Neutrophil (primary cell): ENCODE results near the gene CTSC.

Experiments used
- H3K27ac ChIP-seq: fragments of 200-600 bp; sonication (generic); 2 replicates; pipeline ENCODE4 v1.5.1; 2016; ENCODE audit warnings: mild to moderate bottlenecking, moderate library complexity
- H3K27me3 ChIP-seq: fragments of 200-600 bp; sonication (generic); 2 replicates; pipeline ENCODE4 v1.6.0; 2016; ENCODE audit warnings: mild to moderate bottlenecking
- H3K36me3 ChIP-seq: fragments of 200-600 bp; sonication (generic); 2 replicates; pipeline ENCODE4 v1.5.1; 2017
- H3K4me1 ChIP-seq, 2 experiments: fragments of 200-600 bp in 1 of 2; sonication (generic) in 1 of 2; 1 replicate in 1 of 2; 2 replicates in 1 of 2; pipeline versions ENCODE4 v1.5.1 to v1.6.1; 2013 to 2016; ENCODE audit warnings: low read depth in 1 of 2, low read length in 1 of 2, mild to moderate bottlenecking in 1 of 2, moderate library complexity in 1 of 2; ENCODE audit not compliant: control insufficient read depth in 1 of 2, insufficient read depth in 1 of 2
- H3K4me3 ChIP-seq, 2 experiments: fragments of 200-600 bp in 1 of 2; sonication (generic) in 1 of 2; 1 replicate in 1 of 2; 2 replicates in 1 of 2; pipeline ENCODE4 v1.5.1; 2013 to 2016; ENCODE audit warnings: low read depth in 1 of 2, low read length in 1 of 2, mild to moderate bottlenecking in 1 of 2, moderate library complexity in 1 of 2
- H3K9me3 ChIP-seq: fragments of 200-600 bp; sonication (generic); 2 replicates; pipeline ENCODE4 v1.5.1; 2016
- TF ChIP-seq, protein P1 (sequence below): fragments of 200-600 bp; sonication (generic); IDR thresholded peaks from 2 replicates; pipeline ENCODE4 v1.5.1; 2016; ENCODE audit warnings: antibody characterized with exemption

The CTSC gene

GRCh38 chr11:88303037-88303436 lies 34.5 kb downstream of the CTSC start:
- no peaks in the 10 kb centered on the region for H3K9me3 ChIP-seq
- H3K36me3 ChIP-seq: peaks cover 56% of the 10 kb centered on the region
- TF ChIP-seq, protein P1, sequence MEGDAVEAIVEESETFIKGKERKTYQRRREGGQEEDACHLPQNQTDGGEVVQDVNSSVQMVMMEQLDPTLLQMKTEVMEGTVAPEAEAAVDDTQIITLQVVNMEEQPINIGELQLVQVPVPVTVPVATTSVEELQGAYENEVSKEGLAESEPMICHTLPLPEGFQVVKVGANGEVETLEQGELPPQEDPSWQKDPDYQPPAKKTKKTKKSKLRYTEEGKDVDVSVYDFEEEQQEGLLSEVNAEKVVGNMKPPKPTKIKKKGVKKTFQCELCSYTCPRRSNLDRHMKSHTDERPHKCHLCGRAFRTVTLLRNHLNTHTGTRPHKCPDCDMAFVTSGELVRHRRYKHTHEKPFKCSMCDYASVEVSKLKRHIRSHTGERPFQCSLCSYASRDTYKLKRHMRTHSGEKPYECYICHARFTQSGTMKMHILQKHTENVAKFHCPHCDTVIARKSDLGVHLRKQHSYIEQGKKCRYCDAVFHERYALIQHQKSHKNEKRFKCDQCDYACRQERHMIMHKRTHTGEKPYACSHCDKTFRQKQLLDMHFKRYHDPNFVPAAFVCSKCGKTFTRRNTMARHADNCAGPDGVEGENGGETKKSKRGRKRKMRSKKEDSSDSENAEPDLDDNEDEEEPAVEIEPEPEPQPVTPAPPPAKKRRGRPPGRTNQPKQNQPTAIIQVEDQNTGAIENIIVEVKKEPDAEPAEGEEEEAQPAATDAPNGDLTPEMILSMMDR: no peak
- H3K27ac ChIP-seq: no peak overlapping the region
- no peak overlapping the region for H3K4me3 ChIP-seq
- no peaks in the 10 kb centered on the region for H3K27me3 ChIP-seq
- H3K4me1 ChIP-seq: no peaks in the 10 kb centered on the region

DNA sequence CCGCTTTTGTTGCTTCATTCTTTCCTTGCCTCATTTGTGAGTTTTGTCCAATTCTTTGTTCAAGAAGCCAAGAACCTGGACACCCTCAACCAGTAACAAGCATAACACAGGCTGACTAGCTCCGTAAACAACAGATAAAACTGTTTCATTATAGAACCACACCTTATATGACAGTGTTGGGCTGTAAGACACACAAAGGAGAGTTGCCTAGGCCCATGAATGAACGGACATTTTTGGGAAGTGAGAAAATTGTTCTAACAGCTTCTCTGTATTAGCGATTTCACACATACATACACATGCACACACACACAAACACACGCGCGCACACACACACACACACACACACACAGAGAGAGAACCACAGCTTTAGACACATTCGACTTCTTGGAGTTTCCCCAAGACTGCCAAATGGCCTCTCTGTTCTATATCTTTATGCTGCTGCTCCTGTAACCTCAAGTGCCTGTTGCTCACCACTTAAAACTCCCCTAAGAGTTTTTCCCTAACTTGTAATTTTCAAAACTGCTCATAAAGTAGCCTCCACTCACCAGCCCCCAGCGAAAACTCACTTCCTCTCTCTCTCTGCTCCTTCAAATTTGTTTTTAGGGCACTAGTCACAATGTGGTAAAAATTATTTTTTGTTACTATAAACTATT lies 35.9 kb downstream of the CTSC start:
- H3K36me3 ChIP-seq: peaks cover 57% of the 10 kb centered on the region
- no peaks in the 10 kb centered on the region for H3K4me1 ChIP-seq
- no peak overlapping the region for H3K4me3 ChIP-seq
- H3K27me3 ChIP-seq: no peaks in the 10 kb centered on the region
- no peak overlapping the region for H3K27ac ChIP-seq
- no peaks in the 10 kb centered on the region for H3K9me3 ChIP-seq
- TF ChIP-seq, protein P1: no peak

DNA sequence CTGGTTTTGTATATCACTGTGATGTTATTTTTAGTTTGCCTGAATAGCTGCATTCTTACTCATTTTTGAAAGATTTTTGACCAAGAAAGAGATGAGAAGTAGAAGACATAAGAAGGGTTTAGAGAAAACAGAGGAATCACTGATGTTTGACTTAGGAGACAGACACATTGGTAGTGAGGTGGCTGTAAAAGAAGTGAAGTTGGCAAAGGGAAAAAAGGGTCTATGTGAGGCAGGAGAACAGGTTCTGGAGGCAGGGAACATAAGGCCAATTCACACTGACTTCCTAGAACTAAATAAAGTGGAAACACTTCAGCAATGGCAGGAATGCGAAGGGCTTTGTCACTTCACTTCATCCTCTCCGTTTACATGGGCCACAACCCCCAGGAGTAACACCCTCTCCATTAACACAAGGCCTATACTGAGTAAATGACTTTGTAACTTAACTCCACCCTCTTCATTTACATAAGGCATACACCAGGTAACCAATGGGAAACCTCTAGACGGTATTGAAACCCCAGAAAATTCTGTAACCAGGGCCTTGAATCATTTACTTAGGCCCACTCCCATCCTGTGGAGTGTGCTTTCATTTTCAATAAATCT lies 36.5 kb downstream of the CTSC start:
- Histone ChIP-seq H3K27me3 (no peaks in the 10 kb centered on the region), H3K4me3 (no peak overlapping the region), H3K36me3 (peaks cover 57% of the 10 kb centered on the region), H3K27ac (no peak overlapping the region), H3K4me1 (no peaks in the 10 kb centered on the region), H3K9me3 (no peaks in the 10 kb centered on the region)
- TF ChIP-seq, protein P1: no peak

DNA sequence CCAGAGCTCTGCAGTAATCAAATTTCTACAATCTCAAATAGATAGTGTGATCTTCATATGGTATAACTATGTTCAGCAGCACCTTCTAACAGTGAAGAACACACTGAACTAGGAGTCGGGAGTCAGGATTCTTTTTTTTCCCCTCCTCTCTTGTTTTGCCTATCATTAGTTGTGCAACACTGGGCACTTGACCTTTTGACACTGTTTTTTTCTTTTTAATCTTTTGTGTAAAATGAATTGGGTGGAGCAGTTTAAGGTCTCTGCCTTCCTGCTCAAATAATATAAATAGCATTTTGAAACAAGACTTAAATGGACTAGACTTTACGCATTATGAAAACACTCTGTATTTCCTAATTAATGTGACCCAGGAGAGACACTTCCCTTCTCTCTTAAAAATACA lies 39.7 kb downstream of the CTSC start:
- Histone ChIP-seq H3K27me3 (no peaks in the 10 kb centered on the region), H3K27ac (no peak overlapping the region), H3K9me3 (no peaks in the 10 kb centered on the region), H3K4me3 (no peak overlapping the region), H3K36me3 (peaks cover 65% of the 10 kb centered on the region), H3K4me1 (no peaks in the 10 kb centered on the region)
- TF ChIP-seq, protein P1: no peak

DNA sequence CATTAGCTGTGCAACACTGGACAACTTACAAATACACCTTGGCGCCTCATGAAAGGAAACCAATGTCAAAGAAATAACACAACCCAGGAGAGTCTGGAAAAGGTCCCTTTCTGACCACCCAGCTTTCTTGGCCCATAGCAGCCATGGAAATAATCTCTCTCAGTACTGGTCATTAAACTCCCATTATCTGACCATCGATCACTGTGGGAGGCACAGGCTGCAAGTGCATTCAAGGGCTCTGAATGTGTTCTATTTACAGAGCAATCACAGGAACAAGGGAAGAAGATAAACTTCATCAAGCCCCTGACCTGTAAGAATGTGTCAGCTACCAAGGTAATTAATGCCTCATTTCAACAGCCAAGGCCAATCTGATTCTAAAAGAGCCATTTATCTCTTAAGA lies 40.1 kb downstream of the CTSC start:
- no peaks in the 10 kb centered on the region for H3K4me1 ChIP-seq
- no peak overlapping the region for H3K27ac ChIP-seq
- TF ChIP-seq, protein P1: no peak
- peaks cover 70% of the 10 kb centered on the region for H3K36me3 ChIP-seq
- H3K27me3 ChIP-seq: no peaks in the 10 kb centered on the region
- no peaks in the 10 kb centered on the region for H3K9me3 ChIP-seq
- no peak overlapping the region for H3K4me3 ChIP-seq
